ENCODE data around the gene ADARB1.
"Not testable (repeated sequence)": the region's sequence is repeated elsewhere in the genome, so short reads cannot be mapped to it uniquely, and the experiment has no call there.

The ADARB1 gene

GRCh38 chr21:45142469-45143308, 68.3 kb downstream of the ADARB1 start:
- Histone ChIP-seq H3K36me3 (ENCODE audit: control insufficient read depth, insufficient read depth, low read length) (peaks cover 2% of the 10 kb centered on the region), H3K4me1 (ENCODE audit: control insufficient read depth, insufficient read depth, low read length) (peaks cover 4% of the 10 kb centered on the region), H3K4me3 (ENCODE audit: low read length) (no peak overlapping the region), H3K27ac (ENCODE audit: low read depth, low read length) (no peak overlapping the region), H3K27me3 (ENCODE audit: control insufficient read depth, insufficient read depth, low read length) (no peaks in the 10 kb centered on the region), H3K9ac (ENCODE audit: low read length) (no peak overlapping the region)

- no peaks in the 10 kb centered on the region for H3K27me3 ChIP-seq (ENCODE audit: control insufficient read depth, insufficient read depth, low read length)
- peaks cover 2% of the 10 kb centered on the region for H3K36me3 ChIP-seq (ENCODE audit: control insufficient read depth, insufficient read depth, low read length)
- H3K9ac ChIP-seq (ENCODE audit: low read length): no peak overlapping the region
- no peak overlapping the region for H3K27ac ChIP-seq (ENCODE audit: low read depth, low read length)
- no peak overlapping the region for H3K4me3 ChIP-seq (ENCODE audit: low read length)
- H3K4me1 ChIP-seq (ENCODE audit: control insufficient read depth, insufficient read depth, low read length): peaks cover 4% of the 10 kb centered on the region
Observed at GRCh38 chr21:45143855-45144254, 69.5 kb downstream of the ADARB1 start.

GRCh38 chr21:45145146-45145545, 70.8 kb downstream of the ADARB1 start:
- Histone ChIP-seq H3K4me3 (ENCODE audit: low read length) (no peak overlapping the region), H3K9ac (ENCODE audit: low read length) (no peak overlapping the region), H3K27me3 (ENCODE audit: control insufficient read depth, insufficient read depth, low read length) (no peaks in the 10 kb centered on the region), H3K4me1 (ENCODE audit: control insufficient read depth, insufficient read depth, low read length) (peaks cover 4% of the 10 kb centered on the region), H3K27ac (ENCODE audit: low read depth, low read length) (no peak overlapping the region), H3K36me3 (ENCODE audit: control insufficient read depth, insufficient read depth, low read length) (peaks cover 2% of the 10 kb centered on the region)

GRCh38 chr21:45145846-45146245, 71.5 kb downstream of the ADARB1 start:
- not testable (repeated sequence) for H3K27ac ChIP-seq (ENCODE audit: low read depth, low read length); H3K4me1 ChIP-seq (ENCODE audit: control insufficient read depth, insufficient read depth, low read length); H3K4me3 ChIP-seq (ENCODE audit: low read length); H3K27me3 ChIP-seq (ENCODE audit: control insufficient read depth, insufficient read depth, low read length); H3K36me3 ChIP-seq (ENCODE audit: control insufficient read depth, insufficient read depth, low read length); H3K9ac ChIP-seq (ENCODE audit: low read length)

DNA sequence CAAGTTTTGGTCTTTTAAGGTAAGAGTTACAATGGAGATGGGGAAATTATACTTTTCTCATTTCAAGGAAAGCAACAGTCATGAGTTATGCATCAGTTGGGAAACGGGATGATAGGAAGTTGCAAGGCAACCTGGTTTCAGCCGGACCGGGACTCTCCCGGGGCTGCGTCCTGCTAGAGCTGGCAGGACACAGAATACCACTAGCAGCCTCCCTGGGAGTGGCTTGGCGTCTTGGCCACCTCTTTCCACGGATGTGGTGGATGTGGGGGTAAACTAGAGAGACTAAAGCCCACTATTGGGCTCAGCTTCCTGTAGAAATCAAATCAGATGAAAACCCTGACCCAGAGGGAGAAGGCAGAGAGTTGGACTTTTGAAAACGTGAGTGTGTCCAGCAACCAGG, 71.9 kb downstream of the ADARB1 start:
- Histone ChIP-seq H3K4me3 (ENCODE audit: low read length) (no peak overlapping the region), H3K9ac (ENCODE audit: low read length) (no peak overlapping the region), H3K4me1 (ENCODE audit: control insufficient read depth, insufficient read depth, low read length) (peaks cover 4% of the 10 kb centered on the region), H3K27ac (ENCODE audit: low read depth, low read length) (no peak overlapping the region), H3K27me3 (ENCODE audit: control insufficient read depth, insufficient read depth, low read length) (no peaks in the 10 kb centered on the region), H3K36me3 (ENCODE audit: control insufficient read depth, insufficient read depth, low read length) (peaks cover 2% of the 10 kb centered on the region)

- Histone ChIP-seq H3K4me1 (ENCODE audit: control insufficient read depth, insufficient read depth, low read length) (peaks cover 8% of the 10 kb centered on the region), H3K27ac (ENCODE audit: low read depth, low read length) (no peak overlapping the region), H3K4me3 (ENCODE audit: low read length) (no peak overlapping the region), H3K36me3 (ENCODE audit: control insufficient read depth, insufficient read depth, low read length) (peaks cover 2% of the 10 kb centered on the region), H3K9ac (ENCODE audit: low read length) (no peak overlapping the region), H3K27me3 (ENCODE audit: control insufficient read depth, insufficient read depth, low read length) (no peaks in the 10 kb centered on the region)
Observed at GRCh38 chr21:45146801-45147200, 72.4 kb downstream of the ADARB1 start.

DNA sequence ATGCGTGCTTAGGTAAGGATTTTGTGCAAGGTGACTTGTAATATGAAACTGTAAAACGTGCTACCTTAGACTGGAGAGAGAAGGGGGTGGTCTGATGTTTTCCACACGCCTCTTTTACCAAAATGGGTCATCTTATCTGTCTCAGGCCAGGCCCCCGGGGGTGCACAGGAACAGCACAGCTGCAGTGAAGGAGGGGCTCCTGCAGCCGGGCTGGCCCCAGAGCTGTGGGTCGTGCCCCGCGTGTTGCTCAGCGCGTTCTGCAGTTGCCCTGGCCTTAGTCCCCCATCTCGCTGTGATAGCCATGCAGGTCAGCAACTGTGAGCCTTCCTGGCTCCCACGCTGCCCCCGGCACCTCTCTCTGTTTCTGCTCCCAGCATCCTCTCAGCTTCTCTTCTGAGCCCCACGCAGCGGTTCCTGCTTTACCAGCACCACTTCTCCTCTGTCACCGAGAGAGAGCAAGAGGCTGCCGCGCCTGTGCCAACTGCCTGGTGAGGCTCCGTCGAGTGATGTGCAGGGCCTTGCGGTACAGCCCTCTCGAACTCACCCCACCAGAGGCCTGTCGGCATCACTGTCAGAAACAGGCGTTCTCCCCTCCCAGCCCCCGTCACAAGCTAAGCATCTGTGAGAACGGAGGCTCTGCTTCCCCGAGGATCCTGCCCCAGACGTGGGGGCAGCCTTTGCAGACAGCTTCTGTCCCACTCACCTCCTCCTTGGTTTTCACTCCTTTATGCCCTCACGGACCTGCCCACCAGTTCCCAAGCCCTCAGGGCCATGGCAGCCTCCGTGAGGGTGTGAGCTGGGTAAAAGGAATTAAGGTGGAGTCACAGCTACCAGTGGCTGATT, 73.3 kb downstream of the ADARB1 start:
- Histone ChIP-seq H3K27me3 (ENCODE audit: control insufficient read depth, insufficient read depth, low read length) (no peaks in the 10 kb centered on the region), H3K4me3 (ENCODE audit: low read length) (no peak overlapping the region), H3K4me1 (ENCODE audit: control insufficient read depth, insufficient read depth, low read length) (peaks cover 6% of the 10 kb centered on the region), H3K36me3 (ENCODE audit: control insufficient read depth, insufficient read depth, low read length) (peaks cover 2% of the 10 kb centered on the region), H3K9ac (ENCODE audit: low read length) (no peak overlapping the region), H3K27ac (ENCODE audit: low read depth, low read length) (no peak overlapping the region)

GRCh38 chr21:45148316-45148990, 74.1 kb downstream of the ADARB1 start:
- peaks cover 2% of the 10 kb centered on the region for H3K36me3 ChIP-seq (ENCODE audit: control insufficient read depth, insufficient read depth, low read length)
- no peak overlapping the region for H3K4me3 ChIP-seq (ENCODE audit: low read length)
- no peak overlapping the region for H3K27ac ChIP-seq (ENCODE audit: low read depth, low read length)
- no peak overlapping the region for H3K9ac ChIP-seq (ENCODE audit: low read length)
- H3K4me1 ChIP-seq (ENCODE audit: control insufficient read depth, insufficient read depth, low read length): peaks cover 5% of the 10 kb centered on the region
- no peaks in the 10 kb centered on the region for H3K27me3 ChIP-seq (ENCODE audit: control insufficient read depth, insufficient read depth, low read length)

GRCh38 chr21:45149021-45149420, 74.6 kb downstream of the ADARB1 start:
- Histone ChIP-seq H3K4me3 (ENCODE audit: low read length) (no peak overlapping the region), H3K4me1 (ENCODE audit: control insufficient read depth, insufficient read depth, low read length) (peaks cover 5% of the 10 kb centered on the region), H3K36me3 (ENCODE audit: control insufficient read depth, insufficient read depth, low read length) (peaks cover 2% of the 10 kb centered on the region), H3K9ac (ENCODE audit: low read length) (no peak overlapping the region), H3K27ac (ENCODE audit: low read depth, low read length) (no peak overlapping the region), H3K27me3 (ENCODE audit: control insufficient read depth, insufficient read depth, low read length) (no peaks in the 10 kb centered on the region)

DNA sequence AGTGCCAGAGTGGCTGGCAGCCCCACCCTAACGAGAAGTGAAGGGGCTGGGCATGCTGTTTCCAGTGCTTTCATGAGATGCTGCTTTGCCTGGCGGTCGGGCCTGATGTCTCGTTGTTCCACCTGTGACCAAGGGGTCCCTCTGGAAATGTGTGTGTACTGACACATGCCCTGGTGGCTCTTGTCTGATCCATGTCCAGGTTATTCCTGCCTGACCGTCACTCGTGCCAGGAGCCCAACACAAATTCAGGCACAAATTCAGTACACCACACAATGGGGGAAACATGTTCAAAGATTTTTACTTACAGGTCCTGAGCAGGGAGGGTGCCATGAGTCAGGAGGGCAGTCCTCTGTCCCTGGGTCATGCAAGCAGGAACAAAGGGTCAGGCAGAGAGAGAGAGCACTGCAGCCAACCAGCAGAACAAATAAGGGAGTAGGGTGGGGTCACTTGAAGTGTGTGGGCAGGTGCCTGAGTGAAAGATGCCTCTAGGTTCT, 76.3 kb downstream of the ADARB1 start:
- no peaks in the 10 kb centered on the region for H3K27me3 ChIP-seq (ENCODE audit: control insufficient read depth, insufficient read depth, low read length)
- peaks cover 10% of the 10 kb centered on the region for H3K4me1 ChIP-seq (ENCODE audit: control insufficient read depth, insufficient read depth, low read length)
- no peaks in the 10 kb centered on the region for H3K36me3 ChIP-seq (ENCODE audit: control insufficient read depth, insufficient read depth, low read length)
- no peak overlapping the region for H3K9ac ChIP-seq (ENCODE audit: low read length)
- no peak overlapping the region for H3K27ac ChIP-seq (ENCODE audit: low read depth, low read length)
- H3K4me3 ChIP-seq (ENCODE audit: low read length): no peak overlapping the region

GRCh38 chr21:45151445-45152160, 77.2 kb downstream of the ADARB1 start:
- H3K27ac ChIP-seq (ENCODE audit: low read depth, low read length): no peak overlapping the region
- no peak overlapping the region for H3K9ac ChIP-seq (ENCODE audit: low read length)
- peaks cover 10% of the 10 kb centered on the region for H3K4me1 ChIP-seq (ENCODE audit: control insufficient read depth, insufficient read depth, low read length)

More at GRCh38 chr21:45151445-45152160, 77.2 kb downstream of the ADARB1 start:
- Histone ChIP-seq H3K4me3 (ENCODE audit: low read length) (no peak overlapping the region), H3K36me3 (ENCODE audit: control insufficient read depth, insufficient read depth, low read length) (no peaks in the 10 kb centered on the region), H3K27me3 (ENCODE audit: control insufficient read depth, insufficient read depth, low read length) (no peaks in the 10 kb centered on the region)
